SK-N-SH (cell line): ENCODE data around the gene AMIGO2. TPM values are rescaled to one million over a fixed set of nuclear protein-coding genes. Genes with fewer than 3 reads are reported as not detected.

Experiments used
- CTCF ChIA-PET: fragments of 300-600, 350-600 bp; formaldehyde crosslinking; extraction: SDS; loops from one replicate; lab custom pipeline; 2021; lab: Yijun Ruan, JAX
- POLR2A ChIA-PET: fragments of 350-600 bp; sonication (Branson Sonifier 250); formaldehyde crosslinking; extraction: SDS; loops from one replicate; lab custom pipeline; 2020; ENCODE audit warnings: antibody characterized with exemption, inconsistent platforms; lab: Yijun Ruan, JAX
- DNase-seq: peaks from one replicate; pipeline ENCODE4 v3.0.0; 2012
- H2AFZ ChIP-seq: fragments of 200-600 bp; sonication (generic); 2 replicates; pipeline ENCODE4 v1.8.1; 2016; ENCODE audit warnings: antibody characterized with exemption, mild to moderate bottlenecking, low read depth
- H3F3A ChIP-seq: fragments of 200-600 bp; sonication (generic); replicated peaks from 2 replicates; pipeline ENCODE3; 2016; ENCODE audit warnings: antibody characterized with exemption, mild to moderate bottlenecking; ENCODE audit not compliant: insufficient read depth
- H3K27ac ChIP-seq, 2 experiments: fragments of 200-500 bp in 1 of 2; fragments of 200-600 bp in 1 of 2; sonication (Bioruptor generic) in 1 of 2; sonication (generic), shearing (Covaris generic) in 1 of 2; 2 replicates each; pipeline versions ENCODE4 v1.5.1 to v1.6.1; 2014 to 2016; ENCODE audit warnings: low read depth in 2 of 2, inconsistent platforms in 1 of 2, low read length in 1 of 2, mild to moderate bottlenecking in 1 of 2, mixed read lengths in 1 of 2
- H3K27me3 ChIP-seq: fragments of 200-600 bp; sonication (generic), shearing (Covaris generic); 2 replicates; pipeline ENCODE4 v1.6.1; 2016; ENCODE audit warnings: mixed run types; ENCODE audit not compliant: insufficient read depth
- H3K36me3 ChIP-seq, 2 experiments: fragments of 200-500 bp in 1 of 2; fragments of 200-600 bp in 1 of 2; sonication (Bioruptor generic) in 1 of 2; sonication (generic) in 1 of 2; replicated peaks in 1 of 2; 2 replicates each; pipeline versions ENCODE3 to v1.5.1; 2014 to 2016; ENCODE audit warnings: low read length in 1 of 2, mild to moderate bottlenecking in 1 of 2; ENCODE audit not compliant: insufficient read depth in 2 of 2, control insufficient read depth in 1 of 2
- H3K4me1 ChIP-seq, 2 experiments: fragments of 200-500 bp in 1 of 2; fragments of 200-600 bp in 1 of 2; sonication (Bioruptor generic) in 1 of 2; sonication (generic), shearing (Covaris generic) in 1 of 2; 2 replicates each; pipeline versions ENCODE4 v1.5.1 to v1.6.1; 2014 to 2016; ENCODE audit warnings: low read depth in 1 of 2, low read length in 1 of 2, mixed run types in 1 of 2; ENCODE audit not compliant: insufficient read depth in 2 of 2, control insufficient read depth in 1 of 2
- H3K4me2 ChIP-seq: fragments of 200-600 bp; sonication (generic), shearing (Covaris generic); 2 replicates; pipeline ENCODE4 v1.6.1; 2017; ENCODE audit warnings: mixed run types
- H3K4me3 ChIP-seq, 2 experiments: fragments of 200-500 bp in 1 of 2; fragments of 200-600 bp in 1 of 2; sonication (Bioruptor generic) in 1 of 2; sonication (generic), shearing (Covaris generic) in 1 of 2; 2 replicates each; pipeline versions ENCODE4 v1.5.1 to v1.8.1; 2014 to 2016; ENCODE audit warnings: low read depth in 2 of 2, inconsistent platforms in 1 of 2, low read length in 1 of 2, mild to moderate bottlenecking in 1 of 2, mixed read lengths in 1 of 2, moderate library complexity in 1 of 2
- H3K79me2 ChIP-seq: fragments of 200-600 bp; sonication (generic); 2 replicates; pipeline ENCODE4 v1.8.1; 2017; ENCODE audit warnings: mild to moderate bottlenecking; ENCODE audit not compliant: insufficient read depth
- H3K9ac ChIP-seq: fragments of 200-600 bp; sonication (generic); 2 replicates; pipeline ENCODE4 v1.6.1; 2017; ENCODE audit warnings: mixed run types
- H3K9me2 ChIP-seq: fragments of 200-600 bp; sonication (generic); 2 replicates; pipeline ENCODE4 v1.6.1; 2017; ENCODE audit warnings: mixed run types
- H3K9me3 ChIP-seq: fragments of 200-600 bp; sonication (generic); 2 replicates; pipeline ENCODE4 v1.6.1; 2017; ENCODE audit warnings: mixed run types, mild to moderate bottlenecking, moderate library complexity
- H4K20me1 ChIP-seq: fragments of 200-600 bp; sonication (generic); 2 replicates; pipeline ENCODE4 v1.6.1; 2017; ENCODE audit warnings: mild to moderate bottlenecking, mixed run types; ENCODE audit not compliant: insufficient read depth
- CHD2 ChIP-seq: fragments of 150-350 bp; IDR thresholded peaks from 2 replicates; pipeline ENCODE4 v1.6.1; 2018; ENCODE audit warnings: low read length; ENCODE audit not compliant: partially characterized antibody
- FOXM1 ChIP-seq: IDR thresholded peaks from 2 replicates; pipeline ENCODE4 v1.4.0; 2012; ENCODE audit warnings: low read depth, mild to moderate bottlenecking
- GABPA ChIP-seq: IDR thresholded peaks from 2 replicates; pipeline ENCODE4 v1.4.0; 2012; ENCODE audit warnings: low read depth, mild to moderate bottlenecking
- IRF3 ChIP-seq: fragments of 150-350 bp; IDR thresholded peaks from 2 replicates; pipeline ENCODE4 v1.6.1; 2016; ENCODE audit warnings: mild to moderate bottlenecking, low read depth, low read length
- JUND ChIP-seq: IDR thresholded peaks from 2 replicates; pipeline ENCODE4 v1.4.0; 2012
- MAX ChIP-seq: IDR thresholded peaks from 2 replicates; pipeline ENCODE4 v1.4.0; 2012; ENCODE audit warnings: low read depth
- MEF2A ChIP-seq: IDR thresholded peaks from 2 replicates; pipeline ENCODE4 v1.4.0; 2012; ENCODE audit warnings: low read depth, borderline replicate concordance
- MXI1 ChIP-seq: IDR thresholded peaks from 2 replicates; pipeline ENCODE4 v1.6.1; 2012; ENCODE audit warnings: mild to moderate bottlenecking, low read depth, low read length, improper control_type of control experiment
- NFIC ChIP-seq: IDR thresholded peaks from 2 replicates; pipeline ENCODE4 v1.4.0; 2012; ENCODE audit warnings: borderline replicate concordance
- NRF1 ChIP-seq: IDR thresholded peaks from 2 replicates; pipeline ENCODE4 v1.6.1; 2012; ENCODE audit warnings: low read depth, mild to moderate bottlenecking, low read length
- RAD21 ChIP-seq: IDR thresholded peaks from 2 replicates; pipeline ENCODE4 v1.6.1; 2012; ENCODE audit warnings: mild to moderate bottlenecking, low read length
- REST ChIP-seq: IDR thresholded peaks from 2 replicates; pipeline ENCODE4 v1.6.1; 2012; ENCODE audit warnings: mild to moderate bottlenecking, low read depth, low read length, moderate library complexity
- SIN3A ChIP-seq: IDR thresholded peaks from 2 replicates; pipeline ENCODE4 v1.6.1; 2012; ENCODE audit warnings: low read depth, mild to moderate bottlenecking, low read length, moderate library complexity, borderline replicate concordance
- TCF12 ChIP-seq: IDR thresholded peaks from 2 replicates; pipeline ENCODE4 v1.4.0; 2012
- TEAD4 ChIP-seq: IDR thresholded peaks from 2 replicates; pipeline ENCODE4 v1.4.0; 2012; ENCODE audit warnings: mild to moderate bottlenecking, borderline replicate concordance; ENCODE audit not compliant: insufficient read depth
- USF1 ChIP-seq: IDR thresholded peaks from 2 replicates; pipeline ENCODE4 v1.4.0; 2012; ENCODE audit warnings: low read depth, borderline replicate concordance
- USF2 ChIP-seq: fragments of 150-350 bp; IDR thresholded peaks from 2 replicates; pipeline ENCODE4 v1.6.1; 2017; ENCODE audit warnings: antibody characterized with exemption, low read length, low read depth, borderline replicate concordance
- ZBTB33 ChIP-seq: IDR thresholded peaks from 2 replicates; pipeline ENCODE4 v1.4.0; 2012; ENCODE audit warnings: low read depth, borderline replicate concordance
- WGBS: methylation state at CpG from one replicate; pipeline ENCODE4 v1.1.6; 2017; ENCODE audit warnings: low lambda C conversion rate; 5-methylcytosine and 5-hydroxymethylcytosine counted together
- polyA plus RNA-seq, 3 experiments: library from polyadenylated mRNA; depleted of rRNA; stranded (reverse); fragments of >200 nt; gene quantifications; 2 replicates each; pipeline ENCODE4 v1.2.3, GENCODE V29; 2012

Gene AMIGO2
- polyA plus RNA-seq, 1 of the 3 experiments (the other 2 are of a cell fraction), result 1.2 TPM

- TF ChIP-seq REST (no peak), USF1 (no peak), SIN3A (no peak), FOXM1 (no peak), JUND (no peak), ZBTB33 (no peak), NFIC (no peak), MEF2A (no peak), IRF3 (no peak), NRF1 (no peak)
- TF ChIP-seq, all 33 proteins: peak for 0
Measured at GRCh38 chr12:47107446-47107845, 27.7 kb upstream of the AMIGO2 start (continued).

GRCh38 chr12:47105914-47106674 is 26.3 kb upstream of the AMIGO2 start:
- Histone ChIP-seq H3K4me2 (no peak overlapping the region), H3K9me2 (no peaks in the 10 kb centered on the region), H3K27ac (no peak overlapping the region), H4K20me1 (no peaks in the 10 kb centered on the region), H3K27me3 (peaks cover 12% of the 10 kb centered on the region; the same call in 1 of the 2 replicates), H3K4me1 (no peaks in the 10 kb centered on the region), H3K36me3 (no peaks in the 10 kb centered on the region), H2AFZ (no peak overlapping the region), H3K9me3 (no peaks in the 10 kb centered on the region), H3K9ac (no peak overlapping the region), H3F3A (no peaks in the 10 kb centered on the region), H3K4me3 (no peak overlapping the region), H3K79me2 (no peaks in the 10 kb centered on the region)
- WGBS, result 24% methylated on average over 9 of the region's 10 CpGs
- ChIA-PET POLR2A (no interaction called here), CTCF (interaction anchor here (1.2 kb wide), 1 partner anchor 33 kb away, joined by 4 read pairs; no protein-coding TSS in a partner anchor)
- no peak for DNase-seq
- no peak for TF ChIP-seq JUND
- no peak for TF ChIP-seq TCF12
- TF ChIP-seq GABPA, result no peak
- no peak for TF ChIP-seq NRF1
- TF ChIP-seq TEAD4, result no peak
- no peak for TF ChIP-seq REST
- no peak for TF ChIP-seq MAX
- no peak for TF ChIP-seq FOXM1
- TF ChIP-seq MXI1, result no peak
- no peak for TF ChIP-seq CHD2
- no peak for TF ChIP-seq USF2
- no peak for TF ChIP-seq RAD21
